Measurements from ENCODE around the gene PTGS2.

PTGS2 gene

DNA sequence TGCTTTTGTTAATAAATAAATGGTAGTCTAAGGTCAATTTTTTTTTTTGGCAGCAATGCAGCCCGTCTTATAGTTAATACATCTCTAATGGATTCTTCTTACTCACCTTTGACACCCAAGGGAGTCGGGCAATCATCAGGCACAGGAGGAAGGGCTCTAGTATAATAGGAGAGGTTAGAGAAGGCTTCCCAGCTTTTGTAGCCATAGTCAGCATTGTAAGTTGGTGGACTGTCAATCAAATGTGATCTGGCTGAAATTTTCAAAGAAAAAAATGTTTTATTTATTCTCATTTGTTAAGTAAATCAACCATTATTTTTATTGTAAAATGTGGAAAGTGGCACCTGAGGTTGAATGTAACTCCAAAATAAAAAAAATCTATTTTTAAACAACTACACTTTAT lies 2.1 kb downstream of the PTGS2 start:
- no peak overlapping the region for H4K8ac ChIP-seq (ENCODE audit: low read depth, low read length)
- no peak overlapping the region for H3K4me3 ChIP-seq (ENCODE audit: low read depth, low read length)
- no peak overlapping the region for H3K4ac ChIP-seq (ENCODE audit: low read depth, low read length)
- peaks cover 4% of the 10 kb centered on the region for H3K79me2 ChIP-seq (ENCODE audit: control insufficient read depth, insufficient read depth, low read length, poor library complexity)
- H2AFZ ChIP-seq (ENCODE audit: insufficient read depth, low read length, poor library complexity), result no peak overlapping the region
- no peak overlapping the region for H2BK12ac ChIP-seq (ENCODE audit: low read length)
- H3K36me3 ChIP-seq (ENCODE audit: control insufficient read depth in 1 of 2, insufficient read depth in 2 of 2, low read length in 2 of 2), result peaks cover 6 to 12% of the 10 kb centered on the region in 2 experiments
- H3K4me2 ChIP-seq (ENCODE audit: low read length), result no peak overlapping the region
- no peak overlapping the region for H2AK5ac ChIP-seq (ENCODE audit: low read length)
- no peak overlapping the region for H3K27ac ChIP-seq (ENCODE audit: low read depth, low read length)
- H3K18ac ChIP-seq (ENCODE audit: low read length), result no peak overlapping the region
- no peaks in the 10 kb centered on the region for H3K4me1 ChIP-seq (ENCODE audit: control insufficient read depth in 1 of 2, insufficient read depth in 2 of 2, low read length in 2 of 2)
- no peak overlapping the region for H3K23ac ChIP-seq (ENCODE audit: low read length)
- H2BK5ac ChIP-seq (ENCODE audit: low read depth, low read length, poor library complexity), result no peak overlapping the region
- H3K79me1 ChIP-seq (ENCODE audit: low read length), result peaks cover 5% of the 10 kb centered on the region
- no peak overlapping the region for H3K14ac ChIP-seq (ENCODE audit: low read length)
- WGBS (ENCODE audit: extremely low coverage, insufficient coverage, insufficient read length), result no CpG with 5 or more reads among the region's 2 CpGs
- no peak overlapping the region for H4K91ac ChIP-seq (ENCODE audit: low read depth, low read length)
- no peak overlapping the region for H2BK120ac ChIP-seq (ENCODE audit: insufficient read depth, low read length, poor library complexity)
- DNase-seq, result no peak
- no peaks in the 10 kb centered on the region for H3K9me3 ChIP-seq (ENCODE audit: insufficient read depth, low read depth, low read length)
- no peaks in the 10 kb centered on the region for H3K27me3 ChIP-seq (ENCODE audit: insufficient read depth, low read length)
- H4K12ac ChIP-seq (ENCODE audit: low read depth, low read length), result no peak overlapping the region
- H3K9ac ChIP-seq (ENCODE audit: low read length), result no peak overlapping the region

- H4K12ac ChIP-seq (ENCODE audit: low read depth, low read length), result no peak overlapping the region
- no peak overlapping the region for H3K4ac ChIP-seq (ENCODE audit: low read depth, low read length)
- no peak overlapping the region for H2BK12ac ChIP-seq (ENCODE audit: low read length)
- no peak overlapping the region for H3K23ac ChIP-seq (ENCODE audit: low read length)
- H4K8ac ChIP-seq (ENCODE audit: low read depth, low read length), result no peak overlapping the region
- no peak overlapping the region for H2AK5ac ChIP-seq (ENCODE audit: low read length)
- H3K9me3 ChIP-seq (ENCODE audit: insufficient read depth, low read depth, low read length), result no peaks in the 10 kb centered on the region
- no peak overlapping the region for H3K4me3 ChIP-seq (ENCODE audit: low read depth, low read length)
- H3K4me1 ChIP-seq (ENCODE audit: control insufficient read depth in 1 of 2, insufficient read depth in 2 of 2, low read length in 2 of 2), result no peaks in the 10 kb centered on the region
- no peak overlapping the region for H3K4me2 ChIP-seq (ENCODE audit: low read length)
- peaks cover 6 to 12% of the 10 kb centered on the region in 2 experiments for H3K36me3 ChIP-seq (ENCODE audit: control insufficient read depth in 1 of 2, insufficient read depth in 2 of 2, low read length in 2 of 2)
- no CpG with 5 or more reads among the region's 3 CpGs for WGBS (ENCODE audit: extremely low coverage, insufficient coverage, insufficient read length)
- H3K79me1 ChIP-seq (ENCODE audit: low read length), result no peaks in the 10 kb centered on the region
- no peak overlapping the region for H4K91ac ChIP-seq (ENCODE audit: low read depth, low read length)
- no peak overlapping the region for H3K14ac ChIP-seq (ENCODE audit: low read length)
- H2AFZ ChIP-seq (ENCODE audit: insufficient read depth, low read length, poor library complexity), result no peak overlapping the region
- H2BK5ac ChIP-seq (ENCODE audit: low read depth, low read length, poor library complexity), result no peak overlapping the region
- H3K18ac ChIP-seq (ENCODE audit: low read length), result no peak overlapping the region
- no peak for DNase-seq
- H3K27me3 ChIP-seq (ENCODE audit: insufficient read depth, low read length), result no peaks in the 10 kb centered on the region
- H2BK120ac ChIP-seq (ENCODE audit: insufficient read depth, low read length, poor library complexity), result no peak overlapping the region
- no peaks in the 10 kb centered on the region for H3K79me2 ChIP-seq (ENCODE audit: control insufficient read depth, insufficient read depth, low read length, poor library complexity)
- H3K9ac ChIP-seq (ENCODE audit: low read length), result no peak overlapping the region
- no peak overlapping the region for H3K27ac ChIP-seq (ENCODE audit: low read depth, low read length)
Measured at GRCh38 chr1:186672596-186672995, 7.6 kb downstream of the PTGS2 start.

DNA sequence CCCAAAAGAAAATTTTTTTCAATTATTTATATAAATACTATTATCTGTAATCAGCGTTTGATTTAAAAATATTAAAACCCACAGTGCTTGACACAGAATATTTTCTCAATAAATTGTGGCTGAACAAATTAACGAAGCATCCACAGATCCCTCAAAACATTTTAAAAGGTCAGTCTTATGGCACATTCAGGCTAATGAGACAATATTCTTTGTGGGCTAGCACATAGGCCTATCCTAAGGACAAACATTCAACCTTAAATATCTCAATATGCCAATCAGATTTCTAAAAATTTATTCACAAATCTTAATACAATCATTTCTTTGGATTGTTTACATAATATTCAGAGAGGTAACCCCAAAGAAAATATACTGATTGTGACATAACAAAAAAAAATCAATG lies 8.1 kb downstream of the PTGS2 start:
- Histone ChIP-seq H3K23ac (ENCODE audit: low read length) (no peak overlapping the region), H3K79me2 (ENCODE audit: control insufficient read depth, insufficient read depth, low read length, poor library complexity) (no peaks in the 10 kb centered on the region), H3K4ac (ENCODE audit: low read depth, low read length) (no peak overlapping the region), H3K4me1 (ENCODE audit: control insufficient read depth in 1 of 2, insufficient read depth in 2 of 2, low read length in 2 of 2) (no peaks in the 10 kb centered on the region), H3K79me1 (ENCODE audit: low read length) (no peaks in the 10 kb centered on the region), H3K4me2 (ENCODE audit: low read length) (no peak overlapping the region), H2BK120ac (ENCODE audit: insufficient read depth, low read length, poor library complexity) (no peak overlapping the region), H3K27ac (ENCODE audit: low read depth, low read length) (no peak overlapping the region), H3K4me3 (ENCODE audit: low read depth, low read length) (no peak overlapping the region), H3K14ac (ENCODE audit: low read length) (no peak overlapping the region), H2BK12ac (ENCODE audit: low read length) (no peak overlapping the region), H4K12ac (ENCODE audit: low read depth, low read length) (no peak overlapping the region), H4K91ac (ENCODE audit: low read depth, low read length) (no peak overlapping the region), H2BK5ac (ENCODE audit: low read depth, low read length, poor library complexity) (no peak overlapping the region), H2AFZ (ENCODE audit: insufficient read depth, low read length, poor library complexity) (no peak overlapping the region), H3K27me3 (ENCODE audit: insufficient read depth, low read length) (no peaks in the 10 kb centered on the region), H3K9ac (ENCODE audit: low read length) (no peak overlapping the region), H2AK5ac (ENCODE audit: low read length) (no peak overlapping the region), H4K8ac (ENCODE audit: low read depth, low read length) (no peak overlapping the region), H3K36me3 (ENCODE audit: control insufficient read depth in 1 of 2, insufficient read depth in 2 of 2, low read length in 2 of 2) (peaks cover 6 to 10% of the 10 kb centered on the region in 2 experiments), H3K9me3 (ENCODE audit: insufficient read depth, low read depth, low read length) (no peaks in the 10 kb centered on the region), H3K18ac (ENCODE audit: low read length) (no peak overlapping the region)
- DNase-seq, result no peak
- WGBS (ENCODE audit: extremely low coverage, insufficient coverage, insufficient read length), result no CpG with 5 or more reads among the region's 2 CpGs

- Histone ChIP-seq H2AFZ (ENCODE audit: insufficient read depth, low read length, poor library complexity) (no peak overlapping the region), H3K36me3 (ENCODE audit: control insufficient read depth in 1 of 2, insufficient read depth in 2 of 2, low read length in 2 of 2) (peaks cover 6 to 8% of the 10 kb centered on the region in 2 experiments), H2BK120ac (ENCODE audit: insufficient read depth, low read length, poor library complexity) (no peak overlapping the region), H3K27me3 (ENCODE audit: insufficient read depth, low read length) (no peaks in the 10 kb centered on the region), H4K12ac (ENCODE audit: low read depth, low read length) (no peak overlapping the region), H3K79me1 (ENCODE audit: low read length) (no peaks in the 10 kb centered on the region), H3K23ac (ENCODE audit: low read length) (no peak overlapping the region), H3K9ac (ENCODE audit: low read length) (no peak overlapping the region), H3K9me3 (ENCODE audit: insufficient read depth, low read depth, low read length) (no peaks in the 10 kb centered on the region), H3K4me2 (ENCODE audit: low read length) (no peak overlapping the region), H3K79me2 (ENCODE audit: control insufficient read depth, insufficient read depth, low read length, poor library complexity) (no peaks in the 10 kb centered on the region), H3K27ac (ENCODE audit: low read depth, low read length) (no peak overlapping the region), H3K14ac (ENCODE audit: low read length) (no peak overlapping the region), H3K18ac (ENCODE audit: low read length) (no peak overlapping the region), H2AK5ac (ENCODE audit: low read length) (no peak overlapping the region), H4K8ac (ENCODE audit: low read depth, low read length) (no peak overlapping the region), H4K91ac (ENCODE audit: low read depth, low read length) (no peak overlapping the region), H3K4me1 (ENCODE audit: control insufficient read depth in 1 of 2, insufficient read depth in 2 of 2, low read length in 2 of 2) (no peaks in the 10 kb centered on the region), H2BK12ac (ENCODE audit: low read length) (no peak overlapping the region), H2BK5ac (ENCODE audit: low read depth, low read length, poor library complexity) (no peak overlapping the region), H3K4ac (ENCODE audit: low read depth, low read length) (no peak overlapping the region), H3K4me3 (ENCODE audit: low read depth, low read length) (no peak overlapping the region)
- DNase-seq, result no peak
- 100% methylated on average over 1 of the region's 2 CpGs for WGBS (ENCODE audit: extremely low coverage, insufficient coverage, insufficient read length)
Measured at GRCh38 chr1:186671136-186671825, 8.9 kb downstream of the PTGS2 start.
